ENCODE results near the gene LRIG3. TPM values are rescaled to one million over a fixed set of nuclear protein-coding genes. Genes with fewer than 3 reads are reported as not detected.
"Not testable (repeated sequence)": the region's sequence is repeated elsewhere in the genome, so short reads cannot be mapped to it uniquely, and the experiment has no call there.

LRIG3 gene
- total RNA-seq, 2 experiments from 2014 or later, result 0.09 to 0.14 TPM

GRCh38 chr12:58916921-58917511 lies 3.3 kb downstream of the LRIG3 start:
- H3K4me3 Mint-ChIP-seq, result no peak overlapping the region
- no peak overlapping the region for H3K27ac Mint-ChIP-seq
- no peaks in the 10 kb centered on the region for H3K36me3 Mint-ChIP-seq (ENCODE audit: low read depth)
- ATAC-seq, result no peak
- peaks cover 28% of the 10 kb centered on the region for H3K27me3 Mint-ChIP-seq
- peaks cover 8% of the 10 kb centered on the region for H3K4me1 Mint-ChIP-seq
- intact Hi-C loops (cut with DNase I, micrococcal nuclease), result no loop called here
- DNase-seq, result no peak
- no peaks in the 10 kb centered on the region for H3K9me3 Mint-ChIP-seq (ENCODE audit: low read depth)
- ChIA-PET CTCF (no interaction called here), POLR2A (no interaction called here)

- no peak overlapping the region for H3K4me3 Mint-ChIP-seq
- no peaks in the 10 kb centered on the region for H3K9me3 Mint-ChIP-seq (ENCODE audit: low read depth)
- intact Hi-C loops (cut with DNase I, micrococcal nuclease), result no loop called here
- H3K4me1 Mint-ChIP-seq, result peaks cover 8% of the 10 kb centered on the region
- ChIA-PET CTCF (no interaction called here), POLR2A (no interaction called here)
- H3K36me3 Mint-ChIP-seq (ENCODE audit: low read depth), result no peaks in the 10 kb centered on the region
- ATAC-seq (no peak), DNase-seq (no peak)
- no peak overlapping the region for H3K27ac Mint-ChIP-seq
- H3K27me3 Mint-ChIP-seq, result peaks cover 26% of the 10 kb centered on the region
Observed at GRCh38 chr12:58916161-58916621, 4.1 kb downstream of the LRIG3 start.

- intact Hi-C loops (cut with DNase I, micrococcal nuclease), result no loop called here
- peaks cover 7% of the 10 kb centered on the region for H3K4me1 Mint-ChIP-seq
- no peaks in the 10 kb centered on the region for H3K9me3 Mint-ChIP-seq (ENCODE audit: low read depth)
- H3K36me3 Mint-ChIP-seq (ENCODE audit: low read depth), result no peaks in the 10 kb centered on the region
- no peak for ATAC-seq
- H3K4me3 Mint-ChIP-seq, result no peak overlapping the region
- no peak for DNase-seq
- no peak overlapping the region for H3K27ac Mint-ChIP-seq
- ChIA-PET POLR2A (no interaction called here), CTCF (no interaction called here)
- H3K27me3 Mint-ChIP-seq, result peaks cover 24% of the 10 kb centered on the region
Observed at GRCh38 chr12:58915634-58916033, 4.7 kb downstream of the LRIG3 start.

- Mint-ChIP-seq H3K4me3 (no peak overlapping the region), H3K4me1 (peaks cover 5% of the 10 kb centered on the region), H3K36me3 (ENCODE audit: low read depth) (no peaks in the 10 kb centered on the region), H3K27ac (no peak overlapping the region), H3K9me3 (ENCODE audit: low read depth) (no peaks in the 10 kb centered on the region), H3K27me3 (peaks cover 20% of the 10 kb centered on the region)
- ChIA-PET POLR2A (no interaction called here), CTCF (no interaction called here)
- intact Hi-C loops (cut with DNase I, micrococcal nuclease), result no loop called here
- ATAC-seq (no peak), DNase-seq (no peak)
Observed at GRCh38 chr12:58915037-58915436, 5.3 kb downstream of the LRIG3 start.

GRCh38 chr12:58914457-58914856 lies 5.8 kb downstream of the LRIG3 start:
- peaks cover 18% of the 10 kb centered on the region for H3K27me3 Mint-ChIP-seq
- DNase-seq (no peak), ATAC-seq (no peak)
- POLR2A ChIA-PET, result no interaction called here
- H3K36me3 Mint-ChIP-seq (ENCODE audit: low read depth), result no peaks in the 10 kb centered on the region
- H3K4me3 Mint-ChIP-seq, result no peak overlapping the region
- no peaks in the 10 kb centered on the region for H3K9me3 Mint-ChIP-seq (ENCODE audit: low read depth)
- H3K4me1 Mint-ChIP-seq, result peaks cover 2% of the 10 kb centered on the region
- intact Hi-C loops (cut with DNase I, micrococcal nuclease), result no loop called here
- no peak overlapping the region for H3K27ac Mint-ChIP-seq
- CTCF ChIA-PET, result no interaction called here

- ATAC-seq (no peak), DNase-seq (no peak)
- Mint-ChIP-seq H3K27ac (no peak overlapping the region), H3K36me3 (ENCODE audit: low read depth) (no peaks in the 10 kb centered on the region), H3K4me3 (no peak overlapping the region), H3K4me1 (no peaks in the 10 kb centered on the region), H3K9me3 (ENCODE audit: low read depth) (no peaks in the 10 kb centered on the region), H3K27me3 (peaks cover 2% of the 10 kb centered on the region)
- CTCF ChIA-PET, result no interaction called here
- intact Hi-C loops (cut with DNase I, micrococcal nuclease), result no loop called here
- POLR2A ChIA-PET, result no interaction called here
Observed at GRCh38 chr12:58907391-58907790, 12.9 kb downstream of the LRIG3 start.

- no peaks in the 10 kb centered on the region for H3K4me1 Mint-ChIP-seq
- DNase-seq, result no peak
- ChIA-PET CTCF (no interaction called here), POLR2A (no interaction called here)
- intact Hi-C loops (cut with DNase I, micrococcal nuclease), result no loop called here
- no peak overlapping the region for H3K27ac Mint-ChIP-seq
- peaks cover 2% of the 10 kb centered on the region for H3K27me3 Mint-ChIP-seq
- no peak overlapping the region for H3K4me3 Mint-ChIP-seq
- no peaks in the 10 kb centered on the region for H3K36me3 Mint-ChIP-seq (ENCODE audit: low read depth)
- H3K9me3 Mint-ChIP-seq (ENCODE audit: low read depth), result no peaks in the 10 kb centered on the region
- ATAC-seq, result no peak
Observed at GRCh38 chr12:58906917-58907316, 13.4 kb downstream of the LRIG3 start.

GRCh38 chr12:58905422-58905821 lies 14.9 kb downstream of the LRIG3 start:
- Mint-ChIP-seq H3K9me3 (ENCODE audit: low read depth) (no peaks in the 10 kb centered on the region), H3K27ac (no peak overlapping the region), H3K36me3 (ENCODE audit: low read depth) (no peaks in the 10 kb centered on the region), H3K4me1 (no peaks in the 10 kb centered on the region), H3K4me3 (no peak overlapping the region), H3K27me3 (no peaks in the 10 kb centered on the region)
- ATAC-seq (no peak), DNase-seq (no peak)
- intact Hi-C loops (cut with DNase I, micrococcal nuclease), result no loop called here
- ChIA-PET POLR2A (no interaction called here), CTCF (no interaction called here)

GRCh38 chr12:58902726-58903125 lies 17.6 kb downstream of the LRIG3 start:
- intact Hi-C loops (cut with DNase I, micrococcal nuclease); H3K36me3 Mint-ChIP-seq (ENCODE audit: low read depth); ATAC-seq; DNase-seq; H3K4me3 Mint-ChIP-seq; H3K9me3 Mint-ChIP-seq (ENCODE audit: low read depth); H3K27me3 Mint-ChIP-seq; H3K4me1 Mint-ChIP-seq; CTCF ChIA-PET; H3K27ac Mint-ChIP-seq; POLR2A ChIA-PET: not testable (repeated sequence)

- H3K4me3 Mint-ChIP-seq, result no peak overlapping the region
- DNase-seq, result no peak
- ChIA-PET CTCF (no interaction called here), POLR2A (no interaction called here)
- H3K9me3 Mint-ChIP-seq (ENCODE audit: low read depth), result no peaks in the 10 kb centered on the region
- no peaks in the 10 kb centered on the region for H3K36me3 Mint-ChIP-seq (ENCODE audit: low read depth)
- ATAC-seq, result no peak
- H3K27ac Mint-ChIP-seq, result no peak overlapping the region
- intact Hi-C loops (cut with DNase I, micrococcal nuclease), result no loop called here
- no peaks in the 10 kb centered on the region for H3K4me1 Mint-ChIP-seq
- no peaks in the 10 kb centered on the region for H3K27me3 Mint-ChIP-seq
Observed at GRCh38 chr12:58901664-58902063, 18.6 kb downstream of the LRIG3 start.

GRCh38 chr12:58897969-58898368 lies 22.3 kb downstream of the LRIG3 start:
- H3K4me1 Mint-ChIP-seq, result no peaks in the 10 kb centered on the region
- ChIA-PET CTCF (no interaction called here), POLR2A (no interaction called here)
- DNase-seq (no peak), ATAC-seq (no peak)
- H3K36me3 Mint-ChIP-seq (ENCODE audit: low read depth), result no peaks in the 10 kb centered on the region
- H3K9me3 Mint-ChIP-seq (ENCODE audit: low read depth), result no peaks in the 10 kb centered on the region
- intact Hi-C loops (cut with DNase I, micrococcal nuclease), result no loop called here
- no peaks in the 10 kb centered on the region for H3K27me3 Mint-ChIP-seq
- H3K27ac Mint-ChIP-seq, result no peak overlapping the region
- H3K4me3 Mint-ChIP-seq, result no peak overlapping the region

- intact Hi-C loops (cut with DNase I, micrococcal nuclease), result no loop called here
- Mint-ChIP-seq H3K4me1 (no peaks in the 10 kb centered on the region), H3K36me3 (ENCODE audit: low read depth) (no peaks in the 10 kb centered on the region), H3K27ac (no peak overlapping the region), H3K9me3 (ENCODE audit: low read depth) (no peaks in the 10 kb centered on the region), H3K27me3 (no peaks in the 10 kb centered on the region), H3K4me3 (no peak overlapping the region)
- ChIA-PET POLR2A (no interaction called here), CTCF (no interaction called here)
- DNase-seq (no peak), ATAC-seq (no peak)
Observed at GRCh38 chr12:58896278-58896677, 24.0 kb downstream of the LRIG3 start.

- POLR2A ChIA-PET, result no interaction called here
- H3K4me1 Mint-ChIP-seq, result no peaks in the 10 kb centered on the region
- no peak for ATAC-seq
Observed at GRCh38 chr12:58895053-58895452, 25.3 kb downstream of the LRIG3 start.

More at GRCh38 chr12:58895053-58895452, 25.3 kb downstream of the LRIG3 start:
- DNase-seq, result no peak
- Mint-ChIP-seq H3K27me3 (no peaks in the 10 kb centered on the region), H3K36me3 (ENCODE audit: low read depth) (no peaks in the 10 kb centered on the region), H3K27ac (no peak overlapping the region), H3K4me3 (no peak overlapping the region), H3K9me3 (ENCODE audit: low read depth) (no peaks in the 10 kb centered on the region)
- intact Hi-C loops (cut with DNase I, micrococcal nuclease), result no loop called here
- CTCF ChIA-PET, result no interaction called here

All from activated CD4-positive, alpha-beta T cell treated with anti-CD3 and anti-CD28 coated beads for 36 hours (primary cell).